A673 (cell line): ENCODE measurements around the gene CHST6.

Source experiments
- EZH2 ChIP-seq: fragments of 200-600 bp; sonication (generic); IDR thresholded peaks from 2 replicates; pipeline ENCODE4 v1.6.1; 2017; ENCODE audit warnings: borderline replicate concordance, low read depth, mild to moderate bottlenecking, mixed read lengths, antibody characterized with exemption, low read length; ENCODE audit not compliant: poor library complexity, severe bottlenecking
- TF ChIP-seq, protein P1 (sequence below): fragments of 300-800, 200-600 bp; sonication (generic); conservative IDR thresholded peaks from 2 replicates; pipeline ENCODE4 v1.5.1; 2017; ENCODE audit warnings: low read depth, mild to moderate bottlenecking, antibody characterized with exemption, low read length, moderate library complexity, mixed read lengths

DNA sequence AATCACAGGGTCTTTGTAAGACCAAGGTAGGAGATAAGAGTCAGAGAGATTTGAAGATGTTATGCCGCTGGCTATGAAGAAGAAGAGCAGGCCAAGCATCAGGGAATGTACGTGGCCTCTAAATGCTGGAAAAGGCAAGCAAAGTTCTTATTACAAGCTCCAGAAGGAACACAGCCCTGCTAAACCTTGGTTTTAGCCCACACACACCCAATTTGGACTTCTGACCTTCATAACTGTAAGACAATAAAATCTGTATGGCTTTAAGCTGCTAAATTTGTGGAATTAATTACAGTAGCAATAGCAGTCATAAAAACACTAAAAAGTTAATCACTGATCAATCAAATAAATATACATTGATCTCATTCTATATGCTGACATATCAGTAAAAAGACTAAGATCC, 36.8 kb downstream of the CHST6 start:
- TF ChIP-seq, protein P1, sequence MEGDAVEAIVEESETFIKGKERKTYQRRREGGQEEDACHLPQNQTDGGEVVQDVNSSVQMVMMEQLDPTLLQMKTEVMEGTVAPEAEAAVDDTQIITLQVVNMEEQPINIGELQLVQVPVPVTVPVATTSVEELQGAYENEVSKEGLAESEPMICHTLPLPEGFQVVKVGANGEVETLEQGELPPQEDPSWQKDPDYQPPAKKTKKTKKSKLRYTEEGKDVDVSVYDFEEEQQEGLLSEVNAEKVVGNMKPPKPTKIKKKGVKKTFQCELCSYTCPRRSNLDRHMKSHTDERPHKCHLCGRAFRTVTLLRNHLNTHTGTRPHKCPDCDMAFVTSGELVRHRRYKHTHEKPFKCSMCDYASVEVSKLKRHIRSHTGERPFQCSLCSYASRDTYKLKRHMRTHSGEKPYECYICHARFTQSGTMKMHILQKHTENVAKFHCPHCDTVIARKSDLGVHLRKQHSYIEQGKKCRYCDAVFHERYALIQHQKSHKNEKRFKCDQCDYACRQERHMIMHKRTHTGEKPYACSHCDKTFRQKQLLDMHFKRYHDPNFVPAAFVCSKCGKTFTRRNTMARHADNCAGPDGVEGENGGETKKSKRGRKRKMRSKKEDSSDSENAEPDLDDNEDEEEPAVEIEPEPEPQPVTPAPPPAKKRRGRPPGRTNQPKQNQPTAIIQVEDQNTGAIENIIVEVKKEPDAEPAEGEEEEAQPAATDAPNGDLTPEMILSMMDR = no peak
- TF ChIP-seq EZH2 = no peak
